ENCODE data around the gene CPVL. TPM values are rescaled to one million over a fixed set of nuclear protein-coding genes. Genes with fewer than 3 reads are reported as not detected.

The CPVL gene
- total and polyA plus RNA-seq, 2 of the 8 experiments (the other 6 are each of a cell fraction or from before 2014, with no cell fraction given) = 40.0 to 55.0 TPM

GRCh38 chr7:29039821-29040578, 106.3 kb downstream of the CPVL start:
- H2BK12ac ChIP-seq (ENCODE audit: low read depth, low read length) = no peak overlapping the region
- CTCF ChIA-PET (ENCODE audit: partially characterized antibody) = interaction anchor here (1.1 to 2.8 kb wide), 3 partner anchors 20 to 113 kb away, joined by 3 to 8 read pairs (median 4); no protein-coding TSS in a partner anchor
- H2AK5ac ChIP-seq (ENCODE audit: low read depth, low read length) = no peak overlapping the region
- no peak overlapping the region for H3K56ac ChIP-seq (replicated peaks; ENCODE audit: insufficient read length, low read depth, low read length)
- no peak overlapping the region for H2BK5ac ChIP-seq (ENCODE audit: low read depth, low read length)
- FAIRE-seq = no peak
- H3K14ac ChIP-seq (ENCODE audit: insufficient read length) = no peak overlapping the region
- H2AFZ ChIP-seq (ENCODE audit: low read length) = no peak overlapping the region
- H4K5ac ChIP-seq (ENCODE audit: insufficient read length, low read depth, low read length) = no peak overlapping the region
- H3K4me3 ChIP-seq (ENCODE audit: extremely low read depth in 1 of 4, insufficient read depth in 2 of 4, low read depth in 3 of 4, low read length in 4 of 4) = no peak overlapping the region
- H3K36me3 ChIP-seq (ENCODE audit: control insufficient read depth in 2 of 4, insufficient read depth in 4 of 4, low read length in 3 of 4) = no peaks in the 10 kb centered on the region
- POLR2A ChIA-PET (ENCODE audit: partially characterized antibody) = no interaction called here
- no peak for TF ChIP-seq RFX5 (IDR thresholded peaks at IDR 0.05; ENCODE audit: borderline replicate concordance, low read depth, low read length)
- no peak for TF ChIP-seq POU5F1 (IDR thresholded peaks at IDR 0.05; ENCODE audit: low read depth, low read length)
- no peak for TF ChIP-seq SP1 (IDR thresholded peaks at IDR 0.05; ENCODE audit: low read depth, low read length)
- no peak for TF ChIP-seq EP300 (IDR thresholded peaks at IDR 0.05; ENCODE audit: borderline replicate concordance in 1 of 2, low read depth in 2 of 2, low read length in 2 of 2)
- TF ChIP-seq CTBP2 (IDR thresholded peaks at IDR 0.05; ENCODE audit: borderline replicate concordance, insufficient read depth, insufficient read length, low read length) = no peak
- no peak for TF ChIP-seq ZNF274 (IDR thresholded peaks at IDR 0.05; ENCODE audit: borderline replicate concordance, extremely low read depth, low read length)
- TF ChIP-seq KDM1A (IDR thresholded peaks at IDR 0.05; ENCODE audit: borderline replicate concordance, low read length) = no peak
- TF ChIP-seq CEBPB (IDR thresholded peaks at IDR 0.05; ENCODE audit: low read depth, low read length) = no peak
- TF ChIP-seq BACH1 (IDR thresholded peaks at IDR 0.05; ENCODE audit: low read length) = no peak
- no peak for TF ChIP-seq JUND (IDR thresholded peaks at IDR 0.05; ENCODE audit: low read length)
- no peak for TF ChIP-seq JUN (IDR thresholded peaks at IDR 0.05; ENCODE audit: low read depth, low read length)
- no peak for TF ChIP-seq GTF2F1 (IDR thresholded peaks at IDR 0.05; ENCODE audit: borderline replicate concordance, low read depth, low read length)
- no peak for TF ChIP-seq SAP30 (IDR thresholded peaks at IDR 0.05; ENCODE audit: insufficient read depth, insufficient replicate concordance, low read length)
- no peak overlapping the region for H3K4me2 ChIP-seq (ENCODE audit: insufficient read depth in 1 of 2, low read depth in 2 of 2, low read length in 2 of 2)
- no peaks in the 10 kb centered on the region for H3K23me2 ChIP-seq (ENCODE audit: low read depth, low read length)
- H3K27ac ChIP-seq (ENCODE audit: low read depth, low read length) = no peak overlapping the region
- H3K79me1 ChIP-seq (ENCODE audit: low read depth, low read length) = no peaks in the 10 kb centered on the region
- H3K23ac ChIP-seq (ENCODE audit: insufficient read length) = no peak overlapping the region
- H4K91ac ChIP-seq (replicated peaks; ENCODE audit: insufficient read length, low read length) = no peak overlapping the region
- no peaks in the 10 kb centered on the region for H3K9me3 ChIP-seq (ENCODE audit: insufficient read depth in 2 of 2, low read depth in 1 of 2, low read length in 1 of 2)
- no peak overlapping the region for H2BK20ac ChIP-seq (ENCODE audit: low read length)
- H3K9ac ChIP-seq (replicated peaks in 1 of 4; ENCODE audit: extremely low read depth in 1 of 4, low read depth in 3 of 4, low read length in 3 of 4) = no peak overlapping the region
- 96% methylated on average over 2 of the region's 2 CpGs; no CpG with 5 or more reads in 1 of the 2 experiments for WGBS, 2 experiments (ENCODE audit: extremely low coverage in 1 of 2, insufficient coverage in 1 of 2, insufficient read length in 1 of 2, insufficient replicate concordance in 2 of 2, low coverage in 1 of 2, low lambda C conversion rate in 2 of 2, missing lambda C conversion rate in 1 of 2)
- H2BK15ac ChIP-seq (ENCODE audit: low read length) = no peak overlapping the region
- no peak overlapping the region for H3K18ac ChIP-seq (ENCODE audit: extremely low read depth, low read length)
- no peaks in the 10 kb centered on the region for H4K20me1 ChIP-seq (replicated peaks in 1 of 2; ENCODE audit: control insufficient read depth in 1 of 2, insufficient read depth in 2 of 2, low read length in 2 of 2)
- no peak overlapping the region for H3K4ac ChIP-seq (replicated peaks; ENCODE audit: insufficient read length, low read depth, low read length)
- no peak for DNase-seq (ENCODE audit: low read depth in 1 of 2, low spot score in 2 of 2)
- H3K79me2 ChIP-seq (ENCODE audit: control insufficient read depth in 1 of 2, insufficient read depth in 2 of 2, low read length in 2 of 2) = no peaks in the 10 kb centered on the region
- H2BK120ac ChIP-seq (replicated peaks; ENCODE audit: low read depth, low read length) = no peak overlapping the region
- peaks cover 1 to 9% (median 5%) of the 10 kb centered on the region in 4 experiments; a peak in 2 of 7 replicates for H3K4me1 ChIP-seq (replicated peaks in 1 of 4; ENCODE audit: control insufficient read depth in 3 of 4, insufficient read depth in 4 of 4, low read length in 3 of 4)
- no peaks in the 10 kb centered on the region for H3K27me3 ChIP-seq (replicated peaks in 1 of 4; ENCODE audit: control insufficient read depth in 3 of 4, extremely low read depth in 1 of 4, insufficient read depth in 3 of 4, low read length in 3 of 4)
- no peak overlapping the region for H4K8ac ChIP-seq (ENCODE audit: extremely low read depth, insufficient read depth, low read length)

Measured in H1 (cell line).